Stimulated activated naive B cell treated with anti-CD40 and anti-IgM and Interleukin-4, amounts not matched to agents 10 μg/mL and 1 μg/mL and 100 μg/mL, for 72 hours (primary cell): ENCODE data around the gene OR2V2.
"Not testable (repeated sequence)": the region's sequence is repeated elsewhere in the genome, so short reads cannot be mapped to it uniquely, and the experiment has no call there.

Experiments used
- ATAC-seq, 2 donors: fragments of 150-1000 bp; cut with Tn5 transposase; replicated peaks; 2 replicates each; pipeline ENCODE4 v1.10.0; 2021; ENCODE audit warnings: moderate library complexity in 1 of 2
- DNase-seq: peaks from one replicate; pipeline ENCODE4 v3.0.0; 2021
- H3K27ac Mint-ChIP-seq: one replicate; pipeline ENCODE4 v1.8.0; 2022; ENCODE audit warnings: mild to moderate bottlenecking, mixed read lengths
- H3K27me3 Mint-ChIP-seq, 2 donors: one replicate each; pipeline ENCODE4 v1.8.0; 2022; ENCODE audit warnings: mixed read lengths in 2 of 2
- H3K36me3 Mint-ChIP-seq, 2 donors: one replicate each; pipeline ENCODE4 v1.8.0; 2022; ENCODE audit warnings: mixed read lengths in 2 of 2, mild to moderate bottlenecking in 1 of 2
- H3K4me1 Mint-ChIP-seq, 2 donors: one replicate each; pipeline ENCODE4 v1.8.0; 2022; ENCODE audit warnings: mixed read lengths in 2 of 2, mild to moderate bottlenecking in 1 of 2
- H3K4me3 Mint-ChIP-seq, 2 donors: one replicate each; pipeline ENCODE4 v1.8.0; 2022; ENCODE audit warnings: mild to moderate bottlenecking in 2 of 2, mixed read lengths in 2 of 2, moderate library complexity in 1 of 2
- H3K9me3 Mint-ChIP-seq, 2 donors: one replicate each; pipeline ENCODE4 v1.8.0; 2022; ENCODE audit warnings: mixed read lengths in 2 of 2, mild to moderate bottlenecking in 1 of 2

The OR2V2 gene

GRCh38 chr5:181108578-181109165 lies 38.7 kb upstream of the OR2V2 start:
- Mint-ChIP-seq H3K27me3 (peaks cover 76 to 80% of the 10 kb centered on the region in 2 donors), H3K4me3 (no peak overlapping the region), H3K9me3 (peaks cover 1 to 4% of the 10 kb centered on the region in 2 donors), H3K27ac (no peak overlapping the region), H3K36me3 (peaks cover 2 to 4% of the 10 kb centered on the region in 2 donors), H3K4me1 (peaks cover 15 to 21% of the 10 kb centered on the region in 2 donors)
- no peak for DNase-seq
- ATAC-seq, result no peak

- Mint-ChIP-seq H3K27ac (no peak overlapping the region), H3K27me3 (peaks cover 77 to 80% of the 10 kb centered on the region in 2 donors), H3K9me3 (peaks cover 0 to 4% of the 10 kb centered on the region in 2 donors), H3K4me1 (peaks cover 12 to 17% of the 10 kb centered on the region in 2 donors), H3K4me3 (no peak overlapping the region), H3K36me3 (peaks cover 0 to 2% of the 10 kb centered on the region in 2 donors)
- DNase-seq (no peak), ATAC-seq (no peak)
Measured at GRCh38 chr5:181109489-181110013, 37.8 kb upstream of the OR2V2 start.

GRCh38 chr5:181111010-181111409 lies 36.4 kb upstream of the OR2V2 start:
- ATAC-seq (no peak), DNase-seq (no peak)
- peaks cover 0 to 2% of the 10 kb centered on the region in 2 donors for H3K36me3 Mint-ChIP-seq
- no peak overlapping the region for H3K27ac Mint-ChIP-seq
- peaks cover 11 to 12% of the 10 kb centered on the region in 2 donors for H3K4me1 Mint-ChIP-seq
- H3K9me3 Mint-ChIP-seq, result peaks cover 0 to 4% of the 10 kb centered on the region in 2 donors
- H3K4me3 Mint-ChIP-seq, result no peak overlapping the region
- peaks cover 77 to 83% of the 10 kb centered on the region in 2 donors for H3K27me3 Mint-ChIP-seq

GRCh38 chr5:181112476-181112875 lies 34.9 kb upstream of the OR2V2 start:
- no peak overlapping the region for H3K4me3 Mint-ChIP-seq
- peaks cover 11 to 12% of the 10 kb centered on the region in 2 donors for H3K4me1 Mint-ChIP-seq
- H3K27ac Mint-ChIP-seq, result no peak overlapping the region
- H3K9me3 Mint-ChIP-seq, result peaks cover 0 to 4% of the 10 kb centered on the region in 2 donors
- peaks cover 78 to 83% of the 10 kb centered on the region in 2 donors for H3K27me3 Mint-ChIP-seq
- no peak for ATAC-seq
- H3K36me3 Mint-ChIP-seq, result no peaks in the 10 kb centered on the region
- DNase-seq, result no peak

- H3K27me3 Mint-ChIP-seq, result peaks cover 80 to 85% of the 10 kb centered on the region in 2 donors
- not testable (repeated sequence) for H3K27ac Mint-ChIP-seq, H3K36me3 Mint-ChIP-seq, DNase-seq, H3K9me3 Mint-ChIP-seq, ATAC-seq, H3K4me3 Mint-ChIP-seq
- H3K4me1 Mint-ChIP-seq, result peaks cover 11 to 12% of the 10 kb centered on the region in 2 donors
Measured at GRCh38 chr5:181113572-181113971, 33.8 kb upstream of the OR2V2 start.

GRCh38 chr5:181114284-181114843 lies 33.0 kb upstream of the OR2V2 start:
- Mint-ChIP-seq H3K4me1 (peaks cover 11 to 12% of the 10 kb centered on the region in 2 donors), H3K36me3 (no peaks in the 10 kb centered on the region), H3K27ac (no peak overlapping the region), H3K9me3 (peaks cover 0 to 4% of the 10 kb centered on the region in 2 donors), H3K4me3 (peak overlapping the region in 1 of 2 donors; percentile 29), H3K27me3 (peaks cover 79 to 85% of the 10 kb centered on the region in 2 donors)
- DNase-seq, result no peak
- no peak for ATAC-seq

GRCh38 chr5:181114844-181115778 lies 32.3 kb upstream of the OR2V2 start:
- peak overlapping the region; percentile 8 to 32 for H3K4me3 Mint-ChIP-seq
- peaks cover 0 to 4% of the 10 kb centered on the region in 2 donors for H3K9me3 Mint-ChIP-seq
- peaks cover 74 to 78% of the 10 kb centered on the region in 2 donors for H3K27me3 Mint-ChIP-seq
- no peaks in the 10 kb centered on the region for H3K36me3 Mint-ChIP-seq
- peak in 1 of 2 donors; percentile 12 for ATAC-seq
- H3K27ac Mint-ChIP-seq, result no peak overlapping the region
- peaks cover 11 to 12% of the 10 kb centered on the region in 2 donors for H3K4me1 Mint-ChIP-seq
- DNase-seq, result peak; percentile 4

- H3K4me1 Mint-ChIP-seq, result peaks cover 11 to 12% of the 10 kb centered on the region in 2 donors
- peaks cover 0 to 4% of the 10 kb centered on the region in 2 donors for H3K9me3 Mint-ChIP-seq
- no peak overlapping the region for H3K4me3 Mint-ChIP-seq
- H3K36me3 Mint-ChIP-seq, result no peaks in the 10 kb centered on the region
- ATAC-seq (no peak), DNase-seq (no peak)
- no peak overlapping the region for H3K27ac Mint-ChIP-seq
- peaks cover 76 to 81% of the 10 kb centered on the region in 2 donors for H3K27me3 Mint-ChIP-seq
Measured at GRCh38 chr5:181118369-181118768, 29.0 kb upstream of the OR2V2 start.

- H3K27ac Mint-ChIP-seq, result no peak overlapping the region
- H3K27me3 Mint-ChIP-seq, result peaks cover 73 to 79% of the 10 kb centered on the region in 2 donors
- H3K4me1 Mint-ChIP-seq, result peaks cover 11 to 12% of the 10 kb centered on the region in 2 donors
- DNase-seq (no peak), ATAC-seq (no peak)
- H3K9me3 Mint-ChIP-seq, result peaks cover 0 to 3% of the 10 kb centered on the region in 2 donors
- no peaks in the 10 kb centered on the region for H3K36me3 Mint-ChIP-seq
- no peak overlapping the region for H3K4me3 Mint-ChIP-seq
Measured at GRCh38 chr5:181119105-181119504, 28.3 kb upstream of the OR2V2 start.

- no peaks in the 10 kb centered on the region for H3K36me3 Mint-ChIP-seq
- H3K27ac Mint-ChIP-seq, result no peak overlapping the region
- H3K4me1 Mint-ChIP-seq, result peaks cover 1 to 3% of the 10 kb centered on the region in 2 donors
- ATAC-seq (no peak), DNase-seq (no peak)
- peaks cover 0 to 4% of the 10 kb centered on the region in 2 donors for H3K9me3 Mint-ChIP-seq
- peaks cover 72 to 75% of the 10 kb centered on the region in 2 donors for H3K27me3 Mint-ChIP-seq
- H3K4me3 Mint-ChIP-seq, result no peak overlapping the region
Measured at GRCh38 chr5:181120306-181120705, 27.1 kb upstream of the OR2V2 start.

- Mint-ChIP-seq H3K4me3 (no peak overlapping the region), H3K27ac (no peak overlapping the region), H3K4me1 (no peaks in the 10 kb centered on the region), H3K27me3 (peaks cover 71 to 74% of the 10 kb centered on the region in 2 donors), H3K36me3 (no peaks in the 10 kb centered on the region), H3K9me3 (peaks cover 0 to 4% of the 10 kb centered on the region in 2 donors)
- DNase-seq, result no peak
- ATAC-seq, result no peak
Measured at GRCh38 chr5:181120761-181121160, 26.6 kb upstream of the OR2V2 start.

- Mint-ChIP-seq H3K9me3 (peaks cover 0 to 4% of the 10 kb centered on the region in 2 donors), H3K4me1 (no peaks in the 10 kb centered on the region), H3K27ac (no peak overlapping the region), H3K36me3 (no peaks in the 10 kb centered on the region), H3K4me3 (no peak overlapping the region), H3K27me3 (peaks cover 73 to 75% of the 10 kb centered on the region in 2 donors)
- ATAC-seq (no peak), DNase-seq (no peak)
Measured at GRCh38 chr5:181121675-181122561, 25.5 kb upstream of the OR2V2 start.

GRCh38 chr5:181124526-181124925 lies 22.9 kb upstream of the OR2V2 start:
- H3K27ac Mint-ChIP-seq, result no peak overlapping the region

More at GRCh38 chr5:181124526-181124925, 22.9 kb upstream of the OR2V2 start:
- Mint-ChIP-seq H3K9me3 (peaks cover 0 to 4% of the 10 kb centered on the region in 2 donors), H3K4me3 (no peak overlapping the region), H3K4me1 (peaks cover 0 to 6% of the 10 kb centered on the region in 2 donors), H3K36me3 (no peaks in the 10 kb centered on the region), H3K27me3 (peaks cover 68 to 73% of the 10 kb centered on the region in 2 donors)
- ATAC-seq, result no peak
- no peak for DNase-seq
